VCaP (cell line): Measurements from ENCODE around the gene CCL21.
"Not testable (repeated sequence)": the region's sequence is repeated elsewhere in the genome, so short reads cannot be mapped to it uniquely, and the experiment has no call there.

Experiments used
- H3K27ac ChIP-seq: fragments of 450-650 bp; 2 replicates; pipeline ENCODE4 v1.5.1; 2017
- TF ChIP-seq, protein P1 (sequence below): fragments of 450-650 bp; conservative IDR thresholded peaks from 2 replicates; pipeline ENCODE4 v1.5.1; 2017; ENCODE audit warnings: mild to moderate bottlenecking, moderate library complexity

Gene CCL21

GRCh38 chr9:34737677-34738260 is 27.8 kb upstream of the CCL21 start:
- TF ChIP-seq, protein P1, sequence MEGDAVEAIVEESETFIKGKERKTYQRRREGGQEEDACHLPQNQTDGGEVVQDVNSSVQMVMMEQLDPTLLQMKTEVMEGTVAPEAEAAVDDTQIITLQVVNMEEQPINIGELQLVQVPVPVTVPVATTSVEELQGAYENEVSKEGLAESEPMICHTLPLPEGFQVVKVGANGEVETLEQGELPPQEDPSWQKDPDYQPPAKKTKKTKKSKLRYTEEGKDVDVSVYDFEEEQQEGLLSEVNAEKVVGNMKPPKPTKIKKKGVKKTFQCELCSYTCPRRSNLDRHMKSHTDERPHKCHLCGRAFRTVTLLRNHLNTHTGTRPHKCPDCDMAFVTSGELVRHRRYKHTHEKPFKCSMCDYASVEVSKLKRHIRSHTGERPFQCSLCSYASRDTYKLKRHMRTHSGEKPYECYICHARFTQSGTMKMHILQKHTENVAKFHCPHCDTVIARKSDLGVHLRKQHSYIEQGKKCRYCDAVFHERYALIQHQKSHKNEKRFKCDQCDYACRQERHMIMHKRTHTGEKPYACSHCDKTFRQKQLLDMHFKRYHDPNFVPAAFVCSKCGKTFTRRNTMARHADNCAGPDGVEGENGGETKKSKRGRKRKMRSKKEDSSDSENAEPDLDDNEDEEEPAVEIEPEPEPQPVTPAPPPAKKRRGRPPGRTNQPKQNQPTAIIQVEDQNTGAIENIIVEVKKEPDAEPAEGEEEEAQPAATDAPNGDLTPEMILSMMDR: no peak
- H3K27ac ChIP-seq: no peak overlapping the region

DNA sequence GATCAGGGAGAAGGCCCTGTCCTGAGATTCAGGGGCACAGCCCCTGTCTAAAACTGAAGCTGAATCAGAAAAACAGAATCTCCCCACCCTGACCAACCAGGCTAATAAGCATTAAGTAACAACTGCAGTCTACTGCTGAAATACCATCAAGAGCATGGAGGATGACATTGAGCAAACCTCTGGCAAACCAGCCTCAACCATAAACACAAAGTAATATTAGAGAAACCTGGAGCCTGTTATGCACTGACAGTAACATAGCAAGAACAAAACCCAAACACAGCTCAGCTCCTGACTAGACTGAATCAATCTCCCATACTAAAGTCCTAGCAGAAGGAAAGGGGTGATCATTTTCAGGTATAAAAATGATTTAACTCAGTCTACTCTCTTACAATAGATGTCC is 24.8 kb upstream of the CCL21 start:
- TF ChIP-seq, protein P1: no peak
- H3K27ac ChIP-seq: no peak overlapping the region

- TF ChIP-seq, protein P1: no peak
- no peak overlapping the region for H3K27ac ChIP-seq
These were observed 22.9 kb upstream of the CCL21 start for GRCh38 chr9:34732886-34733285.

DNA sequence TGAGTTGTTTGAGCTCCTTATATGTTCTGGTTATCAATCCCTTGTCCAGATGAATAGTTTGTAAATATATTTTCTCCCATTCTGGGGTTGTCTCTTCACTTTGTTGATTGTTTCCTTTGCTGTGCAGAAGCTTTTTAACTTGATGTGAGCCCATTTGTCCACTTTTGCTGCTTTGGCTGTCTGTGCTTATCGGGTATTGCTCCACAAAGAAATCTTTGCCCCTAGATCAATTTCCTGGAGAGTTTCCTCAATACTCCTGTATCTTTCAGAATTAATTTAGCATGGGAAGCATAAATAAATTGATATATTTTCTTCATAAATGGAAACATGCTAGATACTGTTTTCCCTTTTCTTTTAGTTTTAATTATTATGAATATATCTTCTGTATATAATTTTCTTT is 22.5 kb upstream of the CCL21 start:
- no peak overlapping the region for H3K27ac ChIP-seq
- TF ChIP-seq, protein P1: no peak

- H3K27ac ChIP-seq: no peak overlapping the region
- TF ChIP-seq, protein P1: no peak
These were observed 13.2 kb upstream of the CCL21 start for GRCh38 chr9:34723141-34723540.

DNA sequence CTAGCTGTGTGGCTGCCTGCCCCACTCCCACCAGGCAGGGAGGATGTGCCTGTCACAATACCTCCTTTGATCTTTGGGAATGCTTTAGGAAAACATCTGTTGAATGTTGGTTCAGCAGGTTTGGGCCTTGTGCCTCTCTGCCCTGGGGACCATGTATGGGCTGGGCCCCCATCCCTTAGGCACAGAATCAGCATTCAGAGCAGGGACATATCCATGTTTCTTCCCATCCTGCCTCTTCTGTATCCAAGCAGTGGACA is 9.8 kb upstream of the CCL21 start:
- not testable (repeated sequence) for H3K27ac ChIP-seq

DNA sequence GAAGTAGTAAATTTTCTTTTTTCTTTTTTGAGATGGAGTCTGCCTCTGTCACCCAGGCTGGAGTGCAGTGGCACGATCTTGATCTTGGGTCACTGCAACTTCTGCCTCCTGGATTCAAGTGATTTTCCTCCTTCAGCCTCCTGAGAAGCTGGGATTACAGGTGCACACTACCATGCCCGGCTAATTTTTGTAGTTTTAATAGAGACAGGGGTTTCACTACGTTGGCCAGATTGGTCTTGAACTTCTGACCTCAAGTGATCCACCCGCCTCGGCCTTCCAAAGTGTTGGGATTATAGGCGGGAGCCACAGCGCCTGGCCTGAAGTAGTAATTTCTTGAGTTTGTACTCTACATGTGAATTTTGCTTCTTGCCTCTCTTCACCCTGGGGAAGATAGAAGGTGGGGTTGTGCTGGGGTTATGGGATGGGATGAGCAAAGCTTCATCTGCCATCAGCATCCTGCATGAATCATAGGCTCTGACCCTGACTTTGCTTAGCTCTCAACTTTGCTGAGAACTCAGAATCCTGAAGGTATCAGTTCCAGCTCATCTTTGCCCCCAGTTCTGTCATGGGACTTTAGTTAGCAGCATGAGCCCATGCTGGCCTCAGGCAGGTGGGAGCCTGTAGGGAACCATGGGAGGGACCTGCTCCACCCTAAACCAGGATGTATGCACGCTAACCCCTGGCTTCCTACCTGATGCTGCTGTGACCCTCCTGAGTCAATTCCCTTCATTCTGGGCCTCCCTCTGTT is 9.3 kb upstream of the CCL21 start:
- TF ChIP-seq, protein P1: no peak
- no peak overlapping the region for H3K27ac ChIP-seq

DNA sequence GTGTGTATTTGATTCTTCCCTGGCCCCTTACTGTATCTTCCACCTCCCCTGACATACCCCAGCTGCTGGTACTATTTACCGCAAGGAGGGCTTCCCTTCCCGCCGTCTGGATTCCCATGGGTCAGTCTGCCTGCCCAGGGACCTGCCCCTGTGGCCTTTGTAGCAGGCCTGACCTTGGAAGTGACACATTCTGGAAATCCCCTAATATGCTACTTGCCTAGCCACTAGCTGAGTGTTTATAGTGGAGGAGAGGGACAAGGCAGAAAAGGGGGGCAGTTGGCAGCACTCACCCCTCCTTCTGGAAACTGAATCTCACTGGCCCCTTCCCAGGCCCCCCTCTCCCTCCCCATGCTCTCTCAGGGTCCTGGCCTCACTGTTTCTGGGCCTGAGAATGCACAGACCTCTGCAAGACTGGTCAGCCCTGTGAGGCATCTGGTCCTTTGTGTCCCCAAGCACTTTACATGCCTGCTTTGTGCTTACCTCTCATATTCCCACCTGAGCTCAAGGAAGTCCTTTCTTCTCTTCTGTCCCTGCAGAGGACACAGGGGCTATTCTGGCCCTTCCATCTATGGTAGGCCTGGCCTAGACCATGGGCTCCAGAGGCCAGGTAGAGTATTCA is 8.2 kb upstream of the CCL21 start:
- no peak overlapping the region for H3K27ac ChIP-seq
- TF ChIP-seq, protein P1: no peak
